Stimulated activated CD8-positive, alpha-beta memory T cell treated with anti-CD3 and anti-CD28 coated beads, Interleukin-12 subunit alpha, Interleukin-12 subunit beta, amount 100 ng/mL, for 1 hour (primary cell): ENCODE data around the gene PRR11.
"Not testable (repeated sequence)": the region's sequence is repeated elsewhere in the genome, so short reads cannot be mapped to it uniquely, and the experiment has no call there.

Experiments used
- DNase-seq: peaks from one replicate; pipeline ENCODE4 v3.0.0-alpha.2; 2020; ENCODE audit warnings: low read depth

Gene PRR11

GRCh38 chr17:59219992-59220327 lies 64.4 kb downstream of the PRR11 start:
- DNase-seq = no peak

GRCh38 chr17:59220328-59221158 lies 65.0 kb downstream of the PRR11 start, which contains the start of gene GDPD1:
Gene GDPD1, plus strand, starts transcription at chr17:59220511. Its CDS starts 99 bp downstream, at chr17:59220610.
- DNase-seq = peak; percentile 94

- DNase-seq = no peak
These were observed 65.8 kb downstream of the PRR11 start for GRCh38 chr17:59221159-59221847.

- DNase-seq = no peak
These were observed 68.3 kb downstream of the PRR11 start for GRCh38 chr17:59223813-59224212.

- not testable (repeated sequence) for DNase-seq
These were observed 73.0 kb downstream of the PRR11 start for GRCh38 chr17:59228588-59228987.

- DNase-seq = no peak
These were observed 75.2 kb downstream of the PRR11 start for GRCh38 chr17:59230764-59231163.

GRCh38 chr17:59234631-59235030 lies 79.1 kb downstream of the PRR11 start:
- DNase-seq = no peak

GRCh38 chr17:59238906-59239305 lies 83.4 kb downstream of the PRR11 start:
- no peak for DNase-seq

- no peak for DNase-seq
These were observed 88.5 kb downstream of the PRR11 start for GRCh38 chr17:59244081-59244480.
